ENCODE results near the gene C9orf85. TPM values are rescaled to one million over a fixed set of nuclear protein-coding genes. Genes with fewer than 3 reads are reported as not detected.

Gene C9orf85
- total RNA-seq, 2 experiments from 2014 or later = 5.6 to 14.2 TPM

GRCh38 chr9:71878327-71879274 is 32.8 kb upstream of the C9orf85 start:
- no peaks in the 10 kb centered on the region for H4K20me1 ChIP-seq (ENCODE audit: insufficient read depth, low read length)
- H3K9me3 ChIP-seq (ENCODE audit: low read length) = peaks cover 71% of the 10 kb centered on the region
- H3K79me2 ChIP-seq (ENCODE audit: insufficient read depth, low read depth, low read length) = peaks cover 100% of the 10 kb centered on the region
- H3K4me1 ChIP-seq (ENCODE audit: insufficient read depth, low read length, poor library complexity, severe bottlenecking) = no peaks in the 10 kb centered on the region
- TF ChIP-seq CTCF (conservative IDR thresholded peaks at IDR 0.05; ENCODE audit: low read length) (no peak), EZH2phosphoT487 (IDR thresholded peaks at IDR 0.05; ENCODE audit: borderline replicate concordance, low read depth, low read length) (no peak)
- no peaks in the 10 kb centered on the region for H3K9me2 ChIP-seq (ENCODE audit: insufficient read depth, low read length)
- ChIA-PET CTCF (ENCODE audit: unreplicated experiment) (no interaction called here), POLR2A (interaction anchor here (0.7 to 1.8 kb wide), 8 partner anchors 10 to 80 kb away, joined by 3 to 9 read pairs (median 4); partner anchors contain the start of genes ABHD17B and C9orf85)
- no peak overlapping the region for H3K4me2 ChIP-seq (ENCODE audit: low read length)
- DNase-seq (ENCODE audit: low spot score) = no peak
- no peak overlapping the region for H2AFZ ChIP-seq (ENCODE audit: low read length)
- H3K36me3 ChIP-seq (ENCODE audit: insufficient read depth, low read length) = peaks cover 96% of the 10 kb centered on the region
- H3K4me3 ChIP-seq (ENCODE audit: low read depth, low read length, poor library complexity, severe bottlenecking) = no peak overlapping the region
- H3K27ac ChIP-seq (ENCODE audit: low read depth, low read length, poor library complexity, severe bottlenecking) = no peak overlapping the region
- BruUV-seq (replicated peaks) = no TSS peak
- intact Hi-C loops (cut with micrococcal nuclease; ENCODE audit: unreplicated experiment) = no loop called here

- intact Hi-C loops (cut with micrococcal nuclease; ENCODE audit: unreplicated experiment) = no loop called here
- CTCF ChIA-PET (ENCODE audit: unreplicated experiment) = no interaction called here
These were observed 31.7 kb upstream of the C9orf85 start for GRCh38 chr9:71879644-71880174.

More at GRCh38 chr9:71879644-71880174, 31.7 kb upstream of the C9orf85 start:
- POLR2A ChIA-PET = interaction anchor here (0.7 to 1.3 kb wide), 3 partner anchors 9 to 16 kb away, joined by 3 to 11 read pairs (median 4); no protein-coding TSS in a partner anchor
- peaks cover 3% of the 10 kb centered on the region for H3K4me1 ChIP-seq (ENCODE audit: insufficient read depth, low read length, poor library complexity, severe bottlenecking)
- TF ChIP-seq CTCF (conservative IDR thresholded peaks at IDR 0.05; ENCODE audit: low read length) = no peak
- TF ChIP-seq EZH2phosphoT487 (IDR thresholded peaks at IDR 0.05; ENCODE audit: borderline replicate concordance, low read depth, low read length) = no peak
- no peak overlapping the region for H3K4me2 ChIP-seq (ENCODE audit: low read length)
- H3K9me2 ChIP-seq (ENCODE audit: insufficient read depth, low read length) = no peaks in the 10 kb centered on the region
- no peak for DNase-seq (ENCODE audit: low spot score)
- H3K27ac ChIP-seq (ENCODE audit: low read depth, low read length, poor library complexity, severe bottlenecking) = no peak overlapping the region
- no peaks in the 10 kb centered on the region for H4K20me1 ChIP-seq (ENCODE audit: insufficient read depth, low read length)
- peaks cover 100% of the 10 kb centered on the region for H3K79me2 ChIP-seq (ENCODE audit: insufficient read depth, low read depth, low read length)
- no peak overlapping the region for H3K4me3 ChIP-seq (ENCODE audit: low read depth, low read length, poor library complexity, severe bottlenecking)
- H2AFZ ChIP-seq (ENCODE audit: low read length) = no peak overlapping the region
- peaks cover 82% of the 10 kb centered on the region for H3K9me3 ChIP-seq (ENCODE audit: low read length)
- peaks cover 96% of the 10 kb centered on the region for H3K36me3 ChIP-seq (ENCODE audit: insufficient read depth, low read length)
- BruUV-seq (replicated peaks) = no TSS peak

All from OCI-LY7 (cell line).